ENCODE measurements around the gene NID2. TPM values are rescaled to one million over a fixed set of nuclear protein-coding genes. Genes with fewer than 3 reads are reported as not detected.

NID2 gene
- total RNA-seq, 1 donor from 2014 or later = 24.7 TPM

DNA sequence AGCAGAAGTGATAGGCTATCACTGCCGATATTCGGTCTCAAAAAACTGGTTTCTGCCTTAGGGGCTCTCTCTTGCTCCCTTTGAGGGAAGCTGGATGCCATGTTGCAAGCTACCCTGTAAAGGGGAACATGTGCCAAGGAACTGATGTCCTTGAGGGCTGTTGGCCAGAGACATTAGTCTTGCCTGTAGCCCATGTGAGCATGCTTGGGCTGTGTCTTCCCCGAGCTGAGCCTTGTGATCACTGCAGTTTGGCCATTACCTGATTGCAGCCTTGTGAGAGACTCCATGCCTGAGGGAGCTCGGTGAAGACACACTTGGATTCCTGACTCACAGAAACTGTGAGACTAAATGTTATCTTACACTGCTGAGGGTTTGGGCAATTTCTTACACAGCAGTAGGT, 60.7 kb downstream of the NID2 start:
- peaks cover 15% of the 10 kb centered on the region for H4K20me1 ChIP-seq (ENCODE audit: low read depth)
- H3K9me3 ChIP-seq (ENCODE audit: low read depth) = no peaks in the 10 kb centered on the region
- H3K4me2 ChIP-seq = no peak overlapping the region
- Mint-ChIP-seq H3K4me1 (no peaks in the 10 kb centered on the region), H3K4me3 (no peak overlapping the region), H3K27me3 (ENCODE audit: insufficient read depth, low read depth) (no peaks in the 10 kb centered on the region), H3K36me3 (peaks cover 33% of the 10 kb centered on the region), H3K9me3 (no peaks in the 10 kb centered on the region), H3K27ac (no peak overlapping the region)
- H3K9ac ChIP-seq = no peak overlapping the region
- TF ChIP-seq, protein P1, sequence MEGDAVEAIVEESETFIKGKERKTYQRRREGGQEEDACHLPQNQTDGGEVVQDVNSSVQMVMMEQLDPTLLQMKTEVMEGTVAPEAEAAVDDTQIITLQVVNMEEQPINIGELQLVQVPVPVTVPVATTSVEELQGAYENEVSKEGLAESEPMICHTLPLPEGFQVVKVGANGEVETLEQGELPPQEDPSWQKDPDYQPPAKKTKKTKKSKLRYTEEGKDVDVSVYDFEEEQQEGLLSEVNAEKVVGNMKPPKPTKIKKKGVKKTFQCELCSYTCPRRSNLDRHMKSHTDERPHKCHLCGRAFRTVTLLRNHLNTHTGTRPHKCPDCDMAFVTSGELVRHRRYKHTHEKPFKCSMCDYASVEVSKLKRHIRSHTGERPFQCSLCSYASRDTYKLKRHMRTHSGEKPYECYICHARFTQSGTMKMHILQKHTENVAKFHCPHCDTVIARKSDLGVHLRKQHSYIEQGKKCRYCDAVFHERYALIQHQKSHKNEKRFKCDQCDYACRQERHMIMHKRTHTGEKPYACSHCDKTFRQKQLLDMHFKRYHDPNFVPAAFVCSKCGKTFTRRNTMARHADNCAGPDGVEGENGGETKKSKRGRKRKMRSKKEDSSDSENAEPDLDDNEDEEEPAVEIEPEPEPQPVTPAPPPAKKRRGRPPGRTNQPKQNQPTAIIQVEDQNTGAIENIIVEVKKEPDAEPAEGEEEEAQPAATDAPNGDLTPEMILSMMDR (IDR thresholded peaks at IDR 0.05) = no peak
- TF ChIP-seq EZH2phosphoT487 (IDR thresholded peaks at IDR 0.05) (no peak), EZH2 (IDR thresholded peaks at IDR 0.05) (no peak)
- H3K27ac ChIP-seq = no peak overlapping the region
- H3K36me3 ChIP-seq = peaks cover 10% of the 10 kb centered on the region
- H3F3A ChIP-seq (ENCODE audit: low read depth) = peaks cover 8% of the 10 kb centered on the region
- no peaks in the 10 kb centered on the region for H3K27me3 ChIP-seq
- no peaks in the 10 kb centered on the region for H3K79me2 ChIP-seq (ENCODE audit: low read depth)
- no peak overlapping the region for H3K4me3 ChIP-seq
- no peak for DNase-seq (ENCODE audit: low spot score)
- no peak overlapping the region for H2AFZ ChIP-seq (replicated peaks)
- H3K4me1 ChIP-seq = peaks cover 5% of the 10 kb centered on the region

DNA sequence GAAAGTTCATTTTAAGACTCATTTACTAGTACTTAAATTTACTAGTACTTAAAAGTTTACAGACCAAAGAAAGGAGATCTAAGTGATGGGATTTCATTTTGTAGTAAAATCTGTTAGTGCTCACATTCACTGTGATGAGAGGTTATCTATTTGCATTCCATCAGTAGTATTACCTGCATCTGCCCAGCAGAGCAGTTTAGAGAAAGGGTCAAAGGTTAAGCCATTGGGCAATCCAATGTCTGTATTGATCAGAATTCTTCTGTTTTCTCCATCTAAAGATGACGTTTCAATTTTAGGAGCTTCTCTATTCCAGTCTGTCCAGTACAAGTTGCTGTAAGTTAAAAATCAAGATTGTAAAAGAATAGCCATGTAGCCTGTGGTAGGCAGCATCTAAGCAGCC, 61.2 kb downstream of the NID2 start:
- Mint-ChIP-seq H3K36me3 (peaks cover 33% of the 10 kb centered on the region), H3K27me3 (ENCODE audit: insufficient read depth, low read depth) (no peaks in the 10 kb centered on the region), H3K9me3 (no peaks in the 10 kb centered on the region), H3K27ac (no peak overlapping the region), H3K4me1 (no peaks in the 10 kb centered on the region), H3K4me3 (no peak overlapping the region)
- H4K20me1 ChIP-seq (ENCODE audit: low read depth) = peaks cover 17% of the 10 kb centered on the region
- peaks cover 5% of the 10 kb centered on the region for H3K4me1 ChIP-seq
- DNase-seq (ENCODE audit: low spot score) = no peak
- TF ChIP-seq, protein P1 (IDR thresholded peaks at IDR 0.05) = no peak
- no peak for TF ChIP-seq EZH2phosphoT487 (IDR thresholded peaks at IDR 0.05)
- no peak for TF ChIP-seq EZH2 (IDR thresholded peaks at IDR 0.05)
- no peak overlapping the region for H3K4me3 ChIP-seq
- H3K27me3 ChIP-seq = no peaks in the 10 kb centered on the region
- H3K9me3 ChIP-seq (ENCODE audit: low read depth) = no peaks in the 10 kb centered on the region
- H3K79me2 ChIP-seq (ENCODE audit: low read depth) = no peaks in the 10 kb centered on the region
- H3K36me3 ChIP-seq = peaks cover 15% of the 10 kb centered on the region
- H3F3A ChIP-seq (ENCODE audit: low read depth) = peaks cover 7% of the 10 kb centered on the region
- H3K27ac ChIP-seq = no peak overlapping the region
- no peak overlapping the region for H2AFZ ChIP-seq (replicated peaks)
- H3K4me2 ChIP-seq = no peak overlapping the region
- H3K9ac ChIP-seq = no peak overlapping the region

DNA sequence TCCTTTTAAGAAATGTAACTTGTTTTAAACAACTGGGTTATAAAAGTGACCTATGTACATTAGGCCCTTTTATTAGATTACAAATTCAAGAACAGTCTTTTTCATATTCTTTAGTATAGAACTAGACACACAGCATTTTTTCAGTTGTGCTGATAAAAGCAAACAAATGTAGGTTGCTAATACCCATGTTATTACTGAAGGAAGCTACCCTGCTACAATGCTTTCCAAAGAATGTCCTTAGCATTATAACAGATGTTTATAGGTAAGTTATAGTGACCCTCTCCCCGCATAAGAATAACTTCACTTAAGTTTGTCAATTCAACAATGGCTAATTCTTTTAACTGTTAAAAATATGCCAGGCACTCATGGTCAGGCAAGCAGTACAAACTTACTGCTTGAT, 61.6 kb downstream of the NID2 start:
- Mint-ChIP-seq H3K4me1 (no peaks in the 10 kb centered on the region), H3K27me3 (ENCODE audit: insufficient read depth, low read depth) (no peaks in the 10 kb centered on the region), H3K4me3 (no peak overlapping the region), H3K27ac (no peak overlapping the region), H3K9me3 (no peaks in the 10 kb centered on the region), H3K36me3 (peaks cover 34% of the 10 kb centered on the region)
- Histone ChIP-seq H3K4me3 (no peak overlapping the region), H3K79me2 (ENCODE audit: low read depth) (no peaks in the 10 kb centered on the region), H3K27me3 (no peaks in the 10 kb centered on the region), H3K4me2 (no peak overlapping the region), H3K9me3 (ENCODE audit: low read depth) (no peaks in the 10 kb centered on the region), H4K20me1 (ENCODE audit: low read depth) (peaks cover 17% of the 10 kb centered on the region), H3K36me3 (peaks cover 17% of the 10 kb centered on the region), H3K4me1 (peaks cover 6% of the 10 kb centered on the region), H2AFZ (replicated peaks) (no peak overlapping the region), H3K27ac (no peak overlapping the region), H3K9ac (no peak overlapping the region), H3F3A (ENCODE audit: low read depth) (peaks cover 7% of the 10 kb centered on the region)
- no peak for DNase-seq (ENCODE audit: low spot score)
- TF ChIP-seq, protein P1 (IDR thresholded peaks at IDR 0.05) = no peak
- TF ChIP-seq EZH2phosphoT487 (IDR thresholded peaks at IDR 0.05) (no peak), EZH2 (IDR thresholded peaks at IDR 0.05) (no peak)
